ENCODE results near the gene CC2D1A. TPM values are rescaled to one million over a fixed set of nuclear protein-coding genes. Genes with fewer than 3 reads are reported as not detected.

CC2D1A gene
- total RNA-seq, 3 donors from 2014 or later: 16.6 to 50.1 (median 43.6) TPM

DNA sequence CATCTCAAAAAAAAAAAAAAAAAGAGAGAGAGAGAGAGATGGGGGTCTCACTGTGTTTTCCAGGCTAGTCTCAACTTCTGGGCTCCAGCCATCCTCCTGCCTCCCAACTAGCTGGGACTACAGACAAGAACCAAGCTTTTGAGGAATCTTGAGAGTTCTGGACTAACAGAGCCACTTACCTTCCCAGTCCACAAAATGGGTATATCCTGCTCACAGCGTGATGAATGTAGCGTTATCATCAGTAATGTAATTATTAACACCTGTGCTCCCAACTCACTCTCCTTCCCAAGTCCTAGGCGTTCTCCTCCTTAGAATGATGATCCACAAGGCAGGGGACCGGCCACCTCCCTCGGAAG, 33.7 kb upstream of the CC2D1A start:
- Histone ChIP-seq H3K4me3 (peak overlapping the region in 2 of 3 donors; percentile 57 to 69), H3K4me1 (peaks cover 0 to 7% of the 10 kb centered on the region in 2 donors), H3K9me3 (no peaks in the 10 kb centered on the region), H3K27me3 (no peaks in the 10 kb centered on the region), H3K36me3 (no peaks in the 10 kb centered on the region), H3K27ac (peak overlapping the region in 1 of 2 donors; percentile 77)
- DNase-seq (ENCODE audit: low spot score in 2 of 2): no peak
- intact Hi-C loops (cut with DNase I; ENCODE audit: low total_unique reads): no loop called here
- TF ChIP-seq POLR2AphosphoS5 (IDR thresholded peaks at IDR 0.05) (no peak), POLR2A (IDR thresholded peaks at IDR 0.05) (no peak)
- TF ChIP-seq, protein P1, sequence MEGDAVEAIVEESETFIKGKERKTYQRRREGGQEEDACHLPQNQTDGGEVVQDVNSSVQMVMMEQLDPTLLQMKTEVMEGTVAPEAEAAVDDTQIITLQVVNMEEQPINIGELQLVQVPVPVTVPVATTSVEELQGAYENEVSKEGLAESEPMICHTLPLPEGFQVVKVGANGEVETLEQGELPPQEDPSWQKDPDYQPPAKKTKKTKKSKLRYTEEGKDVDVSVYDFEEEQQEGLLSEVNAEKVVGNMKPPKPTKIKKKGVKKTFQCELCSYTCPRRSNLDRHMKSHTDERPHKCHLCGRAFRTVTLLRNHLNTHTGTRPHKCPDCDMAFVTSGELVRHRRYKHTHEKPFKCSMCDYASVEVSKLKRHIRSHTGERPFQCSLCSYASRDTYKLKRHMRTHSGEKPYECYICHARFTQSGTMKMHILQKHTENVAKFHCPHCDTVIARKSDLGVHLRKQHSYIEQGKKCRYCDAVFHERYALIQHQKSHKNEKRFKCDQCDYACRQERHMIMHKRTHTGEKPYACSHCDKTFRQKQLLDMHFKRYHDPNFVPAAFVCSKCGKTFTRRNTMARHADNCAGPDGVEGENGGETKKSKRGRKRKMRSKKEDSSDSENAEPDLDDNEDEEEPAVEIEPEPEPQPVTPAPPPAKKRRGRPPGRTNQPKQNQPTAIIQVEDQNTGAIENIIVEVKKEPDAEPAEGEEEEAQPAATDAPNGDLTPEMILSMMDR (IDR thresholded peaks at IDR 0.05): no peak

DNA sequence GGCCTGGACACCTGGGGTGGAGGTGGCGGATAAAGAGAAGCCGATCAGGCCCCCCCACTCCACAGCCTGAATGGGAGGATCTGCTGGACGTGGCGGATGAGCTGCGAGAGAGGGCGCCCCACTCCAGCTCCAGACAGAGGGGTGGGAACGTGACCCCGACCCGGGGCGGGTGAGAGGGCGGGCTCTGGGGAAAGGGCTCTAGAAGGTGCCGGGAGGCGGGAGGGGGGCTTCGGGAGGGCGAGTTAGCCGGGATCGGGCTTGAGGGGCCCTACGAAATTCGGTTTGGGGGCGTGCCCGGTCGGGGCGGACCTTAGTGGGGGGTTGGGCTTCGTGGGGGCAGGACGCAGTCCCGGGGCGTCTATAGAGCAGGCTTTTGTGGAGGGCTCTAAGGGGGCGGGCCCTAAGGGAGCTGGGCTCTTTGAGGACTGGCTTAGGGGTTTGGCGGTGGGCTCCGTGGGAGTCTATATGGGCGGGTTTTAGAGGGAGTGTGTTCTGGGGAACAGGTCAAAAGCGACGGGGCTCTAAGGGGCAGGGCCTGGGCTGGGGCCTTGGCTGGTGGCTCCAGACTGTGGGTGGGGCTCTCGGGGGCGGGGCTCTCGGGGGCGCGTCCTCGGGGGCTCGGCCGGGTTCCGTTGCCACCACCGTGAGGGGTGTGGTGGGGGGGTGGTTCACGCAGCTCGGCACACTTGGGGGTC, 33.2 kb upstream of the CC2D1A start:
- no peak for DNase-seq (ENCODE audit: low spot score in 2 of 2)
- H3K4me3 ChIP-seq: peak overlapping the region; percentile 37 to 69 (median 57)
- no peaks in the 10 kb centered on the region for H3K36me3 ChIP-seq
- TF ChIP-seq POLR2A (IDR thresholded peaks at IDR 0.05) (no peak), POLR2AphosphoS5 (IDR thresholded peaks at IDR 0.05) (no peak)
- TF ChIP-seq, protein P1 (IDR thresholded peaks at IDR 0.05): peak in 1 of 3 donors; percentile 34
- H3K4me1 ChIP-seq: peaks cover 0 to 7% of the 10 kb centered on the region in 2 donors
- intact Hi-C loops (cut with DNase I; ENCODE audit: low total_unique reads): no loop called here
- H3K27ac ChIP-seq: peak overlapping the region; percentile 69 to 77
- no peaks in the 10 kb centered on the region for H3K9me3 ChIP-seq
- H3K27me3 ChIP-seq: no peaks in the 10 kb centered on the region

DNA sequence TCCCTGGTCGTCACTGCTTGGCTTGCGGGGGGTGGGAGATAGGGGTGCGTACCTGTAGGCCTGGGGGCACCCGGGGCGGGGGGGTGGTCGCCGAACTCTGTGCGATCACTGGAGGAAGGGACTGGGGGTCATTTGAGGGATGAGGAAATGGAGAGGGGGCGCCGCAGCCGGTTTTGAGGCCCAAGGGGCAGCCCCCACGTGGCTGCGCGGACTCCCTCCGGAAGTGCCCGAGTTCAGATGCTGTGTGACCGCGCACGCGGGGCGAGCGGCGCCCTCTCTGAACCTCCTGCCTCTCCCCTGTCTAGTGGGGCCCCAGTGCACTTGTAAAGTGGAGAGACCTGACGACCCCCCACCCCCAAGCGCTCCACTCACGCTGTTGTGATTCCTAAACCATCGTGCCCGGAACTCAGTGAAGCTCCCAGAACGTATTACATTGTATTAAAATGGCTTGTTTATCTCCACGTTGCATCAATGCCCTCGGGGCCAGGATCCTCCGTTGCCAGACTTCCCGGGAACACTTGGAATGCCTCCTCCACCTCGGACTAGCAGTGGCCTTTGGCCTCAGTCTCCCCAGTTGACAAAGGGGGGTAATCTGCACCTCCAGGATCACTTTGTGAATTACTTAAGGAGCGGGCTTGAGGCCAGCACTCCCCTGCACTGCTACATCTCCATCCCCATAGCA, 32.0 kb upstream of the CC2D1A start:
- H3K4me3 ChIP-seq: peak overlapping the region in 1 of 3 donors; percentile 19
- H3K4me1 ChIP-seq: peaks cover 0 to 7% of the 10 kb centered on the region in 2 donors
- H3K36me3 ChIP-seq: no peaks in the 10 kb centered on the region
- peak in 1 of 2 donors; percentile 68 for DNase-seq (ENCODE audit: low spot score in 2 of 2)
- H3K27me3 ChIP-seq: no peaks in the 10 kb centered on the region
- no peaks in the 10 kb centered on the region for H3K9me3 ChIP-seq
- intact Hi-C loops (cut with DNase I; ENCODE audit: low total_unique reads): no loop called here
- no peak for TF ChIP-seq POLR2AphosphoS5 (IDR thresholded peaks at IDR 0.05)
- no peak for TF ChIP-seq POLR2A (IDR thresholded peaks at IDR 0.05)
- TF ChIP-seq, protein P1 (IDR thresholded peaks at IDR 0.05): no peak
- H3K27ac ChIP-seq: no peak overlapping the region

DNA sequence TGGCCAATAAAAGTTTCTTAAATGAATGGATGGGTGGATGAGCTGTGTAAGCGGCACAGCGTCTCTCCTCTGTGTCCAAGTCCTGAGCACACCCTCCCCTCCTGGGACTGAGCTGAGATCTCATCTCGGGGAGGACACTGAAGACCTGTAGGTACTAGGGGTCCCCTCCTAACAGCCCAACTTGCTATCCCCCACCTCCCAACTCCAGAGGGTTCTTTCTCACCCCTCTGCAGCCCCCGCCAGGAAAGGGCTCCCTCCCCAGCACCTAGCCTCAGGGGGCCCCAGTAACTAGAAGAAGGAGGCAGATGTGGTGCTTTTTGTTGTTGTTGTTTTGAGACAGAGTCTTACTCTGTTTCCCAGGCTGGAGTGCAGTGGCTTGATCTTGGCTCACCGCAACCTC, 30.2 kb upstream of the CC2D1A start:
- intact Hi-C loops (cut with DNase I; ENCODE audit: low total_unique reads): no loop called here
- Histone ChIP-seq H3K4me1 (peaks cover 4 to 12% of the 10 kb centered on the region in 2 donors), H3K27ac (no peak overlapping the region), H3K27me3 (no peaks in the 10 kb centered on the region), H3K9me3 (no peaks in the 10 kb centered on the region), H3K4me3 (no peak overlapping the region), H3K36me3 (no peaks in the 10 kb centered on the region)
- no peak for DNase-seq (ENCODE audit: low spot score in 2 of 2)
- TF ChIP-seq, protein P1 (IDR thresholded peaks at IDR 0.05): no peak
- TF ChIP-seq POLR2AphosphoS5 (IDR thresholded peaks at IDR 0.05) (no peak), POLR2A (IDR thresholded peaks at IDR 0.05) (no peak)

DNA sequence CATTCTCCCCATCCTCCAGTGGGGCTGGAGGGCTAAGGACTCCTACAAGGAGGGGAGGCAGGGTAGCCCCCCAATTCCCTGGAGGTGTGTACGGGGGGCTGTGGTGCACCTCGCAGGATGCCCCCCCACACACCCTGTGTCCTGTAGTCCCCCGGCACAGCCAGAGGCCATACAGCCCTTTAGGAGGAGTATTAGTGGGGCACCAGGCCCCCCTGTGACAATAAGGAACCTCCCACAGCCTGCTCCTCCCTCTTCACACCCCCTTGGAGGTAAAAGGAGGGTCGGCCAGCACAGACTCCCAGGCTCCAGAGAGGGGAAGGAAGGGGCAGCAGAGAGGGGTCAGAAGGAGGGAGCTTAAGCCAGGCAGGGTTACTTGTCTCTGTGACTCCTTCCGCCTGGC, 29.2 kb upstream of the CC2D1A start, which contains the start of gene NANOS3:
TSS of gene NANOS3 (plus strand) at position 301 of the 400 bp plus-strand sequence. CDS start 115 bp downstream, outside the sequence.
- no peak for DNase-seq (ENCODE audit: low spot score in 2 of 2)
- Histone ChIP-seq H3K4me1 (peaks cover 4 to 22% of the 10 kb centered on the region in 2 donors), H3K4me3 (no peak within 1 kb of the TSS), H3K9me3 (no peaks in the 10 kb centered on the region), H3K27me3 (no peaks in the 10 kb centered on the region), H3K36me3 (no peaks in the 10 kb centered on the region), H3K27ac (no peak within 1 kb of the TSS)
- intact Hi-C loops (cut with DNase I; ENCODE audit: low total_unique reads): no loop called here
- TF ChIP-seq POLR2AphosphoS5 (IDR thresholded peaks at IDR 0.05) (no peak), POLR2A (IDR thresholded peaks at IDR 0.05) (no peak)
- TF ChIP-seq, protein P1 (IDR thresholded peaks at IDR 0.05): no peak
